T-helper 1 cell (primary cell): ENCODE results near the gene FOXO3.
"Not testable (repeated sequence)": the region's sequence is repeated elsewhere in the genome, so short reads cannot be mapped to it uniquely, and the experiment has no call there.

Experiments
- DNase-seq, 5 donors: peaks; one replicate each; pipeline ENCODE4 v3.0.0-alpha.2; 2012 to 2020

FOXO3 gene

GRCh38 chr6:108556250-108556649 lies 4.5 kb upstream of the FOXO3 start:
- DNase-seq, result no peak

- DNase-seq, result no peak
Measured at GRCh38 chr6:108556866-108557493, 3.7 kb upstream of the FOXO3 start.

- peak; percentile 73 to 87 (median 77) for DNase-seq
Measured at GRCh38 chr6:108557494-108558371, 3.0 kb upstream of the FOXO3 start.

- DNase-seq, result peak; percentile 95 to 98 (median 97)
Measured at GRCh38 chr6:108558372-108559096, 2.2 kb upstream of the FOXO3 start.

- DNase-seq, result peak; percentile 82 to 91 (median 84)
Measured at GRCh38 chr6:108559097-108559883, 1.4 kb upstream of the FOXO3 start.

- DNase-seq, result peak in 2 of 5 donors; percentile 10 to 19
Measured at GRCh38 chr6:108559884-108560462, 744 bp upstream of the FOXO3 start.

- DNase-seq, result not testable (repeated sequence)
Measured at GRCh38 chr6:108561309-108561647, 561 bp downstream of the FOXO3 start.

- no peak for DNase-seq
Measured at GRCh38 chr6:108561742-108562502, 1.2 kb downstream of the FOXO3 start.

GRCh38 chr6:108562503-108562993 lies 1.8 kb downstream of the FOXO3 start:
- no peak for DNase-seq

- DNase-seq, result no peak
Measured at GRCh38 chr6:108563292-108563691, 2.6 kb downstream of the FOXO3 start.

GRCh38 chr6:108564178-108564577 lies 3.5 kb downstream of the FOXO3 start:
- peak in 1 of 5 donors; percentile 70 for DNase-seq

GRCh38 chr6:108565091-108565766 lies 4.5 kb downstream of the FOXO3 start:
- DNase-seq, result peak in 1 of 5 donors; percentile 44

GRCh38 chr6:108565893-108566292 lies 5.2 kb downstream of the FOXO3 start:
- no peak for DNase-seq

GRCh38 chr6:108566406-108566805 lies 5.7 kb downstream of the FOXO3 start:
- no peak for DNase-seq

GRCh38 chr6:108568101-108568500 lies 7.4 kb downstream of the FOXO3 start:
- no peak for DNase-seq

- no peak for DNase-seq
Measured at GRCh38 chr6:108568551-108569305, 8.0 kb downstream of the FOXO3 start.

GRCh38 chr6:108570517-108570916 lies 9.8 kb downstream of the FOXO3 start:
- no peak for DNase-seq

- DNase-seq, result no peak
Measured at GRCh38 chr6:108574457-108575141, 13.9 kb downstream of the FOXO3 start.

- no peak for DNase-seq
Measured at GRCh38 chr6:108575905-108576494, 15.3 kb downstream of the FOXO3 start.
